ENCODE results near the gene SLC23A2.

- TF ChIP-seq CTCF (IDR thresholded peaks at IDR 0.05; ENCODE audit: low read depth, low read length, poor library complexity, severe bottlenecking) (peak; percentile 38), EZH2phosphoT487 (IDR thresholded peaks at IDR 0.05; ENCODE audit: borderline replicate concordance, low read length) (no peak)
These were observed 187.2 kb downstream of the SLC23A2 start for GRCh38 chr20:4813863-4814695.
